BLaER1 (cell line): Measurements from ENCODE around the gene GMDS.

ENCODE experiments used
- H3K27ac ChIP-seq: shearing (Covaris generic); formaldehyde crosslinking; 2 replicates; pipeline ENCODE4 v1.8.1; 2022
- H3K27me3 ChIP-seq: shearing (Covaris generic); formaldehyde crosslinking; 2 replicates; pipeline ENCODE4 v1.8.1; 2022
- H3K36me3 ChIP-seq: shearing (Covaris generic); formaldehyde crosslinking; 2 replicates; pipeline ENCODE4 v1.8.1; 2022
- H3K4me1 ChIP-seq: shearing (Covaris generic); formaldehyde crosslinking; 2 replicates; pipeline ENCODE4 v1.8.1; 2022
- H3K4me2 ChIP-seq: shearing (Covaris generic); formaldehyde crosslinking; 2 replicates; pipeline ENCODE4 v1.8.1; 2022
- H3K4me3 ChIP-seq: shearing (Covaris generic); formaldehyde crosslinking; 2 replicates; pipeline ENCODE4 v1.8.1; 2022
- H3K9ac ChIP-seq: shearing (Covaris generic); formaldehyde crosslinking; 2 replicates; pipeline ENCODE4 v1.8.1; 2022
- H3K9me3 ChIP-seq: shearing (Covaris generic); formaldehyde crosslinking; 2 replicates; pipeline ENCODE4 v1.8.1; 2022
- H4K20me1 ChIP-seq: shearing (Covaris generic); formaldehyde crosslinking; 2 replicates; pipeline ENCODE4 v1.8.1; 2022
- Cebpa-rat ChIP-seq: shearing (Covaris generic); IDR thresholded peaks from 2 replicates; pipeline ENCODE4 v1.8.1; 2022

GMDS gene

DNA sequence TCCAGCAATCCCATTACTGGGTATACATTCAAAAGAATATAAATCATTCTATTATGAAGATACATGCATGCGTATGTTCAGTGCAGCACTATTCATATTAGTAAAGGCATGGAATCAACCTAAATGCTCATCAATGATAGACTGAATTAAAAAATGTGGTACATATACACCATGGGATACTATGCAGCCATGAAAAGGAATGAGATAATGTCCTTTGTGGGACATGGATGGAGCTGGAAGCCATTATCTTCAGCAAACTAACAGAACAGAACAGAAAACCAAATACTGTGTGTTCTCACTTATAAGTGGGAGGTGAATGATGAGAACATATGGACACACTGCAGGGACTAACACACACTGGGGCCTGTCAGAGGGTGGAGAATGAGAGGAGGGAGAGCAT, 261.6 kb downstream of the GMDS start:
- H3K27me3 ChIP-seq = no peaks in the 10 kb centered on the region
- no peak overlapping the region for H3K4me3 ChIP-seq
- H3K4me1 ChIP-seq = no peaks in the 10 kb centered on the region
- TF ChIP-seq Cebpa-rat = no peak
- peaks cover 53% of the 10 kb centered on the region for H3K9me3 ChIP-seq
- no peaks in the 10 kb centered on the region for H3K36me3 ChIP-seq
- H3K9ac ChIP-seq = no peak overlapping the region
- no peak overlapping the region for H3K4me2 ChIP-seq
- H3K27ac ChIP-seq = no peak overlapping the region
- H4K20me1 ChIP-seq = no peaks in the 10 kb centered on the region

DNA sequence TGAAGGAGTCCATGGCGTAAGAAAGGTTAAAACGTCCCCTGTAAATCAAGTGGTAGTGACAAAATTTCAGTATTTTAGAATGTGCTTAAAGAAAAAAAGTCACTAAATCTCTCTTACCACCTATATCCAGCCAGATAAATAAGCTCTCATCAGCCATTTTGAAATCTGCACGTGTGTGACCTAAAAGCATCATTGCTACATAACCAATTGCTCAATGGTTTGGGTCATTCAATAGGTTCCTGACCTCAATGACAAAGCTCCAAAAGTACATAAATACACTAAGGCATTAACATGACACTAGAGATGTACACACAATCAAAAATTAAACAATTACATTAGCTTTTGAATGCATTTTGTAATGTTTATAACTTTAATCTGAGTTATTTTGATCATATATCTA, 272.4 kb downstream of the GMDS start:
- Histone ChIP-seq H3K27ac (no peak overlapping the region), H3K4me3 (no peak overlapping the region), H3K9me3 (no peaks in the 10 kb centered on the region), H4K20me1 (no peaks in the 10 kb centered on the region), H3K27me3 (no peaks in the 10 kb centered on the region), H3K9ac (no peak overlapping the region), H3K4me2 (no peak overlapping the region), H3K36me3 (peaks cover 6% of the 10 kb centered on the region; the same call in 1 of the 2 replicates), H3K4me1 (no peaks in the 10 kb centered on the region)
- no peak for TF ChIP-seq Cebpa-rat

DNA sequence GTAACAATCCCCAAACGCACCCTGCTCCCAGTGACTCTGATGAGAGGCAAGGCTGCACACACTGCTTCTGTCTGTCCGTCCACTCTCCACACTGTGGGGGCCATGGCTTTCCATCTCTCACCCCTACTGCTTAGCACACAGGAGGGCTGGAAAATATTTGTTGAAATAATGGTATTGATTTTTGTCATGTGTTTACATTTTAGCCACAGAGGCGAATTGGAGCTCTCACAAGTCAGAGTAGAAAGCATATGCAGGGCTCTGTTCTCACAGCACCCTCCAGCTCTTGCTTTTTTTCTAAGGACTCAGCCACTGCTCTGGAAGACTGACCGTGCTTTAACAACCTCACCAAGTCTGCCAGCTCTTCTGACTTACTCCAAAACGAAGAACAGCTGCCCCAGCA, 273.8 kb downstream of the GMDS start:
- Histone ChIP-seq H3K9ac (no peak overlapping the region), H3K4me3 (no peak overlapping the region), H3K9me3 (no peaks in the 10 kb centered on the region), H4K20me1 (no peaks in the 10 kb centered on the region), H3K27me3 (no peaks in the 10 kb centered on the region), H3K27ac (no peak overlapping the region), H3K4me2 (no peak overlapping the region), H3K36me3 (no peaks in the 10 kb centered on the region), H3K4me1 (no peaks in the 10 kb centered on the region)
- TF ChIP-seq Cebpa-rat = no peak

DNA sequence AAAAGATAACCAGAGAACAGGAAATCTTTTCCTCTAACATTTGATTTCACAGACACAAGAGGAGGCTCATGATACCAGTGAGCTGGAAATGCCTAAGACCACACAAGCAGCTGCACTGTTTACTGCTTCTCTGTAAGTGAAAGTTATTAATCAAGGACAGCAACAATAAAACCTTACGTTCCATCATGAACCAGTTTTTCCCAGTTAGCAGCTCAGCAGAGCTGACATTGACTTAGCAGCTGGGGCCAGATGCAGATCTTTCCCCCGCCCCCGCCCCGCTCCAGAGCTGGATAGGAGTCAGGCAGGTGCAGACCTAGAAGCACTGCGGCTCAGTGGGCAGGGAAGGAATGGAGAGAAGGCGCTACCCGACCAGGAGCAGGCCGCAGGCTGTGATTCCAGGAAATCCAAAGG, 275.2 kb downstream of the GMDS start:
- Histone ChIP-seq H3K9ac (no peak overlapping the region), H3K4me1 (no peaks in the 10 kb centered on the region), H4K20me1 (no peaks in the 10 kb centered on the region), H3K36me3 (no peaks in the 10 kb centered on the region), H3K4me3 (no peak overlapping the region), H3K4me2 (no peak overlapping the region), H3K9me3 (no peaks in the 10 kb centered on the region), H3K27ac (no peak overlapping the region), H3K27me3 (no peaks in the 10 kb centered on the region)
- no peak for TF ChIP-seq Cebpa-rat

DNA sequence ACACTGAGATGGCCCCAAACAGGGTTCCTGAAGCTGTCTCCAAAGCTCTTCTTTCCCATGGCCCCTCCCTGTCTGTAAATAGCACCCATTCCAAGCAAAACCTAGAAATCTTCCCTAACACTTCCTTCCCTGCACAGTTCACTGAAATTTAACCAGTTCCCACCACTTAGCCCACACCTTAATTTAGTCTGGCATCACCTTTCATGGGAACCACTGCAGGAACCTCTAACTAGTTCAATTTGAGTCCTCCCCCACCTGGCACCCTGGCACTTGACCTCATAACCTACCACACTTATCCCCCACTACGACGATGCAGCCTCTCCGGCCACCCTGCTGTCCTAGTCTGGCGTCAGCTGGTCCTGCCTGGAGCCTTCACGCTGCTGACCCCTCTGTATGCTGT, 278.7 kb downstream of the GMDS start:
- Histone ChIP-seq H3K27me3 (no peaks in the 10 kb centered on the region), H3K9ac (no peak overlapping the region), H3K4me1 (no peaks in the 10 kb centered on the region), H3K36me3 (no peaks in the 10 kb centered on the region), H3K4me2 (no peak overlapping the region), H3K4me3 (no peak overlapping the region), H4K20me1 (no peaks in the 10 kb centered on the region), H3K9me3 (no peaks in the 10 kb centered on the region), H3K27ac (no peak overlapping the region)
- no peak for TF ChIP-seq Cebpa-rat

DNA sequence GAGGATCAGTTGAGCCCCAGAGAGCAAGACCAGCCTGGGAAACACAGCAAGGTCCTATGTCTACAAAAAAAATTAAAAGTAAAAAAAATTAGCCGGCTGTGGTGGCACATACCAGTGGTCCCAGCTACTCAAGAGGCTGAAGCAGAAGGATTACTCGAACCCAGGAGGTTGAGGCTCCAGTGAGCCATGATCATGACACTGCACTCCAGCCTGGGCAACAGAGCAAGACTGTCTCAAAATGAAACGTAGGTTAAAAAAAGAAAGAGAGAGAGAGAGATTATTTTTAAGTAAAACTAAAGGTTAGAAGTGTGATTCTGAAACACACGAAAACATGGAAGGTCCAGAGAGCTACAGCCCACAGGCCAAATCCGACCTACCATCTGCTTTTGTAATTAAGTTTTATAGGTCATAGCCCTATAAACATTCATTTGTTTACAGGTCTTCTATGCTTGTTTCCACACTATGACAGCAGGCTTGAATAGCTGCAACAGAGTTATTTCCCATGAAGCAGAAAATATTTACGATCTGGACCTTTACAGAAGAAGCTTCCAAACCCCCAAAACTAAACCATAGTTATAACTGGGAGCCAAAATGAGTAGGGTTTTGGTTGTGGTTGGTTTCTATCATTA, 279.7 kb downstream of the GMDS start:
- H3K27me3 ChIP-seq = no peaks in the 10 kb centered on the region
- H3K9ac ChIP-seq = no peak overlapping the region
- no peaks in the 10 kb centered on the region for H3K4me1 ChIP-seq
- no peak overlapping the region for H3K27ac ChIP-seq
- no peaks in the 10 kb centered on the region for H4K20me1 ChIP-seq
- no peak for TF ChIP-seq Cebpa-rat
- H3K4me2 ChIP-seq = no peak overlapping the region
- 0 out of 2 replicates have a peak, but pooled peaks cover 1% of the 10 kb centered on the region for H3K36me3 ChIP-seq
- no peaks in the 10 kb centered on the region for H3K9me3 ChIP-seq
- H3K4me3 ChIP-seq = no peak overlapping the region

DNA sequence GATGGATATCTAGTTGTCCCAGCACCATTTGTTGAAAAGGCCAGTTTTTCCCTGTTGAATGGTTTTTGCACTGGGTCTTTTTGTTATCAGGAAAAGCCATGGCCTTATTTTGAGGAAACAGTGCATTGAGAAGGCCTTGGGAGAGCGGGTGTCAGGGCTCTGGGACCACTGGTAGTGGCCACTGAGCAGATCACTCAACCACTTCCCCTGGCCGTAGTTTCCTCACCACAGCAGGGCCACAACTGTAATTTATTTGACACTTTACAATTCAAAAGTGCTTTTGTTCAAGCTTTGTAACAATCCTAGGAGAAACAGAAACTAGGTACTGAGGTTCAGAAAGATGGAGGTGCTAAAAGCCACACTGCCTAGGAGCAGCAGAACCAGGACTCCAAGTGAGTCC, 281.8 kb downstream of the GMDS start:
- TF ChIP-seq Cebpa-rat = no peak
- no peak overlapping the region for H3K27ac ChIP-seq

DNA sequence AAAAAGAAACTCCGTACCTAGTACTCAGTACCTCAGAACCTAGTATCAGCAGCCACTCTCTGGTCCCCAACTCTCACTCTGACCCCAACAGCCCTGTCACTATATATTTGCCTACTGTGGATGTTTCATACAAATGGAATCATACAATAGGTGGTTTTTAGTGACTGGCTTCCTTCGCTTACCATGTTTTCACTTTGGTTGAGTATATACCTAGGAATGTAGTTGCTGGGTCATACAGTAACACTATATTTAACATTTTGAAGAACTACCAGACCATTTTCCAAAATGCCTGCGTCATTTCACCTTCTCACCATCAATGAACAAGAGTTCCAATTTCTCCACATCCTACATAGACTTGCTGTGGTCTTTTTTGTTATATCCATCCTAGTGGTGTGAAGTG, 283.2 kb downstream of the GMDS start:
- no peaks in the 10 kb centered on the region for H3K27me3 ChIP-seq
- no peak overlapping the region for H3K4me2 ChIP-seq
- H3K4me3 ChIP-seq = no peak overlapping the region
- H3K9me3 ChIP-seq = no peaks in the 10 kb centered on the region
- no peak overlapping the region for H3K9ac ChIP-seq
- peaks cover 5% of the 10 kb centered on the region; the same call in 1 of the 2 replicates for H3K36me3 ChIP-seq
- no peak overlapping the region for H3K27ac ChIP-seq
- H3K4me1 ChIP-seq = no peaks in the 10 kb centered on the region
- H4K20me1 ChIP-seq = no peaks in the 10 kb centered on the region
- no peak for TF ChIP-seq Cebpa-rat

More for the DNA sequence above, 281.8 kb downstream of the GMDS start:
- Histone ChIP-seq H4K20me1 (no peaks in the 10 kb centered on the region), H3K4me3 (no peak overlapping the region), H3K27me3 (no peaks in the 10 kb centered on the region), H3K9me3 (no peaks in the 10 kb centered on the region), H3K4me2 (no peak overlapping the region), H3K9ac (no peak overlapping the region), H3K4me1 (no peaks in the 10 kb centered on the region), H3K36me3 (peaks cover 5% of the 10 kb centered on the region; the same call in 1 of the 2 replicates)

DNA sequence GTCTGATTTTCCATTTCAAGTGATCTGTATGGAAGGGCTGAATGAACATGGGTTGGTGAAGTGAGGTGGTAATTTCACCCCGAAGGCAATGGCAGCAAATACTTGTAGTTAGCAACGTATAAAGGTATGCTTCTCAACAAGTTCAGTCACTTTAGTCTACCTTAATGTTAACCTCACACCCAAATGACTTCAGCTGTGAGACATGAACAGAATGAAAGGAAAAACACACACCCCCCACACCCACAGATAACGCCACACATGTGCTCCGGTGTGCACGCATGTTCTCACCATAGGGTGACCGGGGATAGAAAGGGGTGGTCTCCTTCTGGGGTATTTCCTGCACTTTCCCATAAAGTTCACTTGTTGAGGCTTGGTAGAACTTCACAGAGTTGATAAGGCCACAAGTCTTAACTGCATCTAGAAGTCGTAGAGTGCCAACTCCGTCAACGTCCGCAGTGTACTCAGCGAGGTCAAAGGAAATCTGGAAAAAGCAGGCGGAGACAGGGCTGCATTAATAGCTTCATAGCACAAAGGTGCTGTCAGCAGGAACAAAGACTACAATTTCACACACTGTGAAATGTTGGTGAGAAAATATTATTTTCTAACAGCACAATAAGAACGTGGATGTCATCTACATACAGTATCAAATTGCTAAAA, 284.8 kb downstream of the GMDS start:
- no peak for TF ChIP-seq Cebpa-rat
- H3K9ac ChIP-seq = no peak overlapping the region
- H3K9me3 ChIP-seq = no peaks in the 10 kb centered on the region
- H3K4me1 ChIP-seq = no peaks in the 10 kb centered on the region
- H3K4me2 ChIP-seq = no peak overlapping the region
- peaks cover 5% of the 10 kb centered on the region; the same call in 1 of the 2 replicates for H3K36me3 ChIP-seq
- H4K20me1 ChIP-seq = no peaks in the 10 kb centered on the region
- H3K4me3 ChIP-seq = no peak overlapping the region
- H3K27me3 ChIP-seq = no peaks in the 10 kb centered on the region
- H3K27ac ChIP-seq = no peak overlapping the region

DNA sequence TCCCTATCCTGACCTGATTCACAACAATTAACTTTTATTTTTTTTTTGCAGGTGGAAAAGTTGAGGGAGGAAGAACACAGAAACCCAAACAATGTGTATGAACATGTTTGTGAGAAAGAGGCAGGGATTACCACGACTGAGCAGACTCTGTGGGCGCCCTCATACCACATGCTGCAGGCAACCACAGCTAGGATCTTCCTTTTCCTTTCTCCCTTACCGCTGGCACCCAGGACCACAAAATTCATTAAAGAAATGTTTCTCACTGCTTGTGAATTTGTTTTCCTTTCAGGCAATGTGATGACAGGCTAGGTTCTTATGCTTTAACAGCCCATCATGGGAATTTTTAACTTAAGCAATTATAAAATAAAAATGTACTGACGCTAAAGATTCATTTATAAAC, 287.1 kb downstream of the GMDS start:
- Histone ChIP-seq H3K4me1 (no peaks in the 10 kb centered on the region), H3K36me3 (peaks cover 5% of the 10 kb centered on the region; the same call in 1 of the 2 replicates), H3K9me3 (no peaks in the 10 kb centered on the region), H4K20me1 (no peaks in the 10 kb centered on the region), H3K27ac (no peak overlapping the region), H3K4me3 (no peak overlapping the region), H3K9ac (no peak overlapping the region), H3K27me3 (no peaks in the 10 kb centered on the region), H3K4me2 (no peak overlapping the region)
- no peak for TF ChIP-seq Cebpa-rat
